HEK293T (cell line): ENCODE measurements around the gene HDX.

Experiments used
- BHLHE40 ChIP-seq: fragments of 450-650 bp; IDR thresholded peaks from 2 replicates; pipeline ENCODE4 v1.6.1; 2016; ENCODE audit warnings: mild to moderate bottlenecking, moderate library complexity, borderline replicate concordance
- ELF4 ChIP-seq: fragments of 450-650 bp; IDR thresholded peaks from 2 replicates; pipeline ENCODE4 v1.6.1; 2017; ENCODE audit warnings: antibody characterized with exemption
- FOXA1 ChIP-seq: fragments of 450-650 bp; IDR thresholded peaks from 2 replicates; pipeline ENCODE4 v1.6.1; 2016; ENCODE audit warnings: mild to moderate bottlenecking
- FOXK2 ChIP-seq: fragments of 450-650 bp; IDR thresholded peaks from 2 replicates; pipeline ENCODE4 v1.6.1; 2016; ENCODE audit warnings: mild to moderate bottlenecking
- HDGF ChIP-seq: fragments of 450-650 bp; IDR thresholded peaks from 2 replicates; pipeline ENCODE4 v1.6.1; 2017; ENCODE audit warnings: antibody characterized with exemption, borderline replicate concordance
- SP1 ChIP-seq: fragments of 450-650 bp; IDR thresholded peaks from 2 replicates; pipeline ENCODE4 v1.6.1; 2017
- SUZ12 ChIP-seq: fragments of 450-650 bp; IDR thresholded peaks from 2 replicates; pipeline ENCODE4 v1.6.1; 2016; ENCODE audit warnings: mild to moderate bottlenecking
- ZNF384 ChIP-seq: fragments of 450-650 bp; IDR thresholded peaks from 2 replicates; pipeline ENCODE4 v1.6.1; 2016

- no peak for TF ChIP-seq SP1
- no peak for TF ChIP-seq ZNF384
- TF ChIP-seq FOXA1, result no peak
- no peak for TF ChIP-seq SUZ12
- TF ChIP-seq ELF4, result no peak
- TF ChIP-seq BHLHE40, result no peak
- no peak for TF ChIP-seq FOXK2
- no peak for TF ChIP-seq HDGF
These were observed 181.6 kb downstream of the HDX start for GRCh38 chrX:84320614-84321013.
